Effector memory CD4-positive, alpha-beta T cell (primary cell): Measurements from ENCODE around the gene ARHGAP12.

Experiments
- DNase-seq, 3 donors: peaks; one replicate each; pipeline ENCODE4 v3.0.0-alpha.2; 2020
- H3K27ac ChIP-seq: 2 replicates; pipeline ENCODE4 v1.7.0; 2013; ENCODE audit warnings: mild to moderate bottlenecking, low read length, moderate library complexity; ENCODE audit not compliant: insufficient read depth, poor library complexity, severe bottlenecking
- H3K27me3 ChIP-seq: replicated peaks from 2 replicates; pipeline ENCODE4 v1.7.0; 2013; ENCODE audit warnings: mild to moderate bottlenecking, low read length; ENCODE audit not compliant: insufficient read depth, control insufficient read depth, poor library complexity, severe bottlenecking
- H3K36me3 ChIP-seq: 2 replicates; pipeline ENCODE4 v1.7.0; 2013; ENCODE audit warnings: mild to moderate bottlenecking, low read length, moderate library complexity; ENCODE audit not compliant: control insufficient read depth, insufficient read depth
- H3K4me1 ChIP-seq: 2 replicates; pipeline ENCODE4 v1.7.0; 2013; ENCODE audit warnings: low read length, mild to moderate bottlenecking; ENCODE audit not compliant: control insufficient read depth, insufficient read depth, poor library complexity, severe bottlenecking
- H3K4me3 ChIP-seq: 2 replicates; pipeline ENCODE4 v1.7.0; 2013; ENCODE audit warnings: low read length, low read depth, mild to moderate bottlenecking; ENCODE audit not compliant: insufficient read depth, poor library complexity, severe bottlenecking
- H3K9me3 ChIP-seq: 2 replicates; pipeline ENCODE4 v1.7.0; 2013; ENCODE audit warnings: mild to moderate bottlenecking, low read length, moderate library complexity; ENCODE audit not compliant: control insufficient read depth

The ARHGAP12 gene

DNA sequence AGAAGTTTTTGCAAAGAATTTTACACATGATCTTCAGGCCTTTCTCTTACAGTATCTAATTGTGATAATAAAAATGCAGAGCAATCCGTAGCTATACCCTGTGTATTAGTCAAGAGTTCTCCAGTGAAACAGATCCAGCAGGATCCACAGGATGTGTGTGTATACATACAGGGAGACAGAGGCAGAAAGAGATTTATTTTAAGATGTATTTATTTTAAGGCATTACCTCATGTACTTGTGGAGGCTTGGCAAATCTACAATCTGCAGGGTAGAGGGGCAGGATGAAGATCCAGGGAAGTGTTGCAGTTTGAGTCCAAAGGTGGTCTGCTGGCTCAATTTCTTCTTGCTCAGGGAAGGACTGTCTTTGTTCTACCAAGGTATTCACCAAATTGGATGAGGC lies 41.7 kb downstream of the ARHGAP12 start:
- H3K36me3 ChIP-seq: no peaks in the 10 kb centered on the region
- no peaks in the 10 kb centered on the region for H3K4me1 ChIP-seq
- H3K4me3 ChIP-seq: no peak overlapping the region
- H3K27ac ChIP-seq: no peak overlapping the region
- H3K9me3 ChIP-seq: no peaks in the 10 kb centered on the region
- no peak for DNase-seq
- H3K27me3 ChIP-seq: no peaks in the 10 kb centered on the region

GRCh38 chr10:31885971-31886370 lies 42.7 kb downstream of the ARHGAP12 start:
- H3K27me3 ChIP-seq: no peaks in the 10 kb centered on the region

GRCh38 chr10:31884386-31884785 lies 44.2 kb downstream of the ARHGAP12 start:
- Histone ChIP-seq H3K27me3 (no peaks in the 10 kb centered on the region), H3K9me3 (no peaks in the 10 kb centered on the region), H3K4me1 (no peaks in the 10 kb centered on the region), H3K4me3 (no peak overlapping the region), H3K36me3 (no peaks in the 10 kb centered on the region), H3K27ac (no peak overlapping the region)
- DNase-seq: no peak

More at GRCh38 chr10:31885971-31886370, 42.7 kb downstream of the ARHGAP12 start:
- DNase-seq: no peak
- no peak overlapping the region for H3K27ac ChIP-seq
- H3K4me3 ChIP-seq: no peak overlapping the region
- no peaks in the 10 kb centered on the region for H3K36me3 ChIP-seq
- H3K4me1 ChIP-seq: no peaks in the 10 kb centered on the region
- no peaks in the 10 kb centered on the region for H3K9me3 ChIP-seq

- Histone ChIP-seq H3K27me3 (no peaks in the 10 kb centered on the region), H3K9me3 (no peaks in the 10 kb centered on the region), H3K36me3 (no peaks in the 10 kb centered on the region), H3K4me3 (no peak overlapping the region), H3K27ac (no peak overlapping the region), H3K4me1 (no peaks in the 10 kb centered on the region)
- DNase-seq: no peak
These were observed 45.2 kb downstream of the ARHGAP12 start for GRCh38 chr10:31883397-31883796.

DNA sequence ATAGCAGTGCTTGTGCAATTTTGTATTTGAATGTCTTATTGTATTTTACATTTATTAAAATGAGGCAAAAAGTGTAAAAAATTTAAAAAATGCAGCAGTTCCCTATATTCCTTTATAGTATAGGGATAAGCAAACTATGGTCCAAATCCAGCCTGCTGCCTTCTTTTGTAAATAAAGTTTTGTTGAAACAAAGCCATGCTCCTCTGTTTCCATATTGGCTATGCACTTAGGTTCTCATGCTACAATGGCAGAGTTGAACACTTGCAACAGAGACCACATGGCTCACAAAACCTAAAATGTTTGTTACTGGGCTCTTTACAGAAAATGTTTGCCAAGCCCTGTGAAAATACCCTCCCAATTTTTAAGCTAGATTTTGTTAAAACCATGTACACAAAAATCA lies 50.1 kb downstream of the ARHGAP12 start:
- H3K4me1 ChIP-seq: no peaks in the 10 kb centered on the region
- H3K4me3 ChIP-seq: no peak overlapping the region
- H3K27ac ChIP-seq: no peak overlapping the region
- no peaks in the 10 kb centered on the region for H3K9me3 ChIP-seq
- no peaks in the 10 kb centered on the region for H3K27me3 ChIP-seq
- no peaks in the 10 kb centered on the region for H3K36me3 ChIP-seq
- no peak for DNase-seq

DNA sequence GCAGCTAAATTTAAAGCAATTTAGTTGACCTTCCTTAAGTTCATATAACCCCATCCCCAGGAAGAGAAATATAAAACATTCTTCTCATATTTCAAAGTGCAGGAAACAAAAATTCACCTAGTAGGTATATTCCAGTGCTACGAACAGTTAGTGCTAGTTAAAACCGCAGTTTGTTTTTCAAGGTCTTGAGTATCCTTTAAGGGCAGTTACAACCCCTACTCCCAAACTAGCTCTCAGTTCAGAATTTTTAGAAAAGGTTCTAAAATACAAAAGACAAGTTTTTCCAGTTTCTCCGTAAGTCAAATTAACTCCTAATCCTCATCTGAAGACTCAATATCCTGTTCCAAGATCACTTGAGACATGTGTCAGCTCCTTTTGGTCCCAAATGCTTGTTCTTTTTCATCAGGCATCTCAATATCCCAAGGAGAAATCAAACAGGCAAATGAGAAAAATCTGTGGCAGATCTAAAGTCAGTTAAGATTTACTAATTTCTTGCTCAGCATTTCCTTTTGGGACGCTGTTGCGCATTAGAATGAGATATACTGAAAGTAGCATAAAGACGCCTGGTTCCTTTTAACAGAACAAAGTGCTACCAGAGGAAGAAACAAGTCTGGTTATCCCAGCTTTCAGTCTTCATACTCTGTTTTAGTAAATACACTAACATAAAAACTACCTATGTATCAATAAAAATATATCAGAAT lies 51.8 kb downstream of the ARHGAP12 start:
- Histone ChIP-seq H3K27ac (no peak overlapping the region), H3K36me3 (no peaks in the 10 kb centered on the region), H3K27me3 (no peaks in the 10 kb centered on the region), H3K9me3 (no peaks in the 10 kb centered on the region), H3K4me3 (no peak overlapping the region), H3K4me1 (no peaks in the 10 kb centered on the region)
- DNase-seq: no peak

- Histone ChIP-seq H3K4me3 (no peak overlapping the region), H3K9me3 (no peaks in the 10 kb centered on the region), H3K27me3 (no peaks in the 10 kb centered on the region), H3K27ac (no peak overlapping the region), H3K36me3 (no peaks in the 10 kb centered on the region), H3K4me1 (no peaks in the 10 kb centered on the region)
- DNase-seq: no peak
These were observed 53.0 kb downstream of the ARHGAP12 start for GRCh38 chr10:31875608-31876007.

DNA sequence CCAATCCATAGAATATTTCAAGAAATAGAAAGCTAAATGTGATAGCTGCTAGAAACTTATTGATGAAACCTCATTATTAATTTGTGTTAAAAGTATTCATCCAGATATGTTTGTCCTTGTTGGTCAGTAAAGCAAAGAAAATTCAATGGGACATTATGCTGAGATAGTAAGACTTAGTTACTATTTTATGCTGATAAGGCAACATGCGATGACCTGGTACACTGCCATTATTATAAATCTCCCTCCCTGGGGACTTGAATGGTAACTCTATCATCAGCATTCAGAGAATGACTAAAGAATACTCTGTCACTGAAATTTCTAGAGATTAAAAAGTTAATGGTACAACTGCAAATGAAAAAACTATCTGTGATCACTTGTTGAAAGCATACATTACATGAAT lies 54.9 kb downstream of the ARHGAP12 start:
- DNase-seq: no peak
- Histone ChIP-seq H3K27me3 (no peaks in the 10 kb centered on the region), H3K36me3 (no peaks in the 10 kb centered on the region), H3K9me3 (no peaks in the 10 kb centered on the region), H3K4me3 (no peak overlapping the region), H3K27ac (no peak overlapping the region), H3K4me1 (no peaks in the 10 kb centered on the region)

- H3K4me3 ChIP-seq: no peak overlapping the region
- DNase-seq: no peak
These were observed 57.2 kb downstream of the ARHGAP12 start for GRCh38 chr10:31871266-31872065.

DNA sequence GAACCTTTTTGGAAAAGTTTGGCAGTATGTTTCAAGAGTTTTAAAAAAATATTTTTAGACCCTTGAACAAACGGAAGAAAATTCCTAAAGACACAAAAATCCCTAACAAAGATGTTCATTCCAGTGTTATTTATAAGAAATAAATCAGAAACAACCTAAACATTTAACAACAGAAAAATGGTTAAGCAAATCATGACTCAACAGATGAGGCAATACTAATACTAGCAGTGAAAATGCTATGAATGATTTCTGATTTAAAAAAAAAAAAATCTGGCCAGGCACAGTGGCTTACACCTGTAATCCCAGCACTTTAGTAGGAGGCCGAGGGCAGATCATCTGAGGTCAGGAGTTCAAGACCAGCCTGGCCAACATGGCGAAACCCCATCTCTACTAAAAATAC lies 61.0 kb downstream of the ARHGAP12 start:
- no peaks in the 10 kb centered on the region for H3K4me1 ChIP-seq
- no peak overlapping the region for H3K27ac ChIP-seq
- H3K9me3 ChIP-seq: no peaks in the 10 kb centered on the region
- DNase-seq: no peak
- H3K36me3 ChIP-seq: no peaks in the 10 kb centered on the region
- no peaks in the 10 kb centered on the region for H3K27me3 ChIP-seq
- no peak overlapping the region for H3K4me3 ChIP-seq

More at GRCh38 chr10:31871266-31872065, 57.2 kb downstream of the ARHGAP12 start:
- Histone ChIP-seq H3K4me1 (no peaks in the 10 kb centered on the region), H3K9me3 (no peaks in the 10 kb centered on the region), H3K36me3 (no peaks in the 10 kb centered on the region), H3K27me3 (no peaks in the 10 kb centered on the region), H3K27ac (no peak overlapping the region)
